ENCODE measurements around the gene EPB41L2. TPM values are rescaled to one million over a fixed set of nuclear protein-coding genes. Genes with fewer than 3 reads are reported as not detected.
A peak's percentile ranks its signal among the peaks of the same experiment; 100 is the strongest.

EPB41L2 gene
- total and polyA plus RNA-seq, 9 donors = 125 to 243 (median 190) TPM

GRCh38 chr6:130969791-130970491 is 93.1 kb downstream of the EPB41L2 start:
- H3K9me3 ChIP-seq (replicated peaks; ENCODE audit: control insufficient read depth, low read depth, low read length) = no peaks in the 10 kb centered on the region
- peak overlapping the region; percentile 92 for H3K27ac ChIP-seq (ENCODE audit: low read length)
- peak; percentile 98 for DNase-seq
- H3K36me3 ChIP-seq (ENCODE audit: control insufficient read depth, insufficient read depth, low read length) = no peaks in the 10 kb centered on the region
- 6% methylated on average over 7 of the region's 8 CpGs for whole genome bisulfite sequencing (ENCODE audit: insufficient coverage)
- peaks cover 16% of the 10 kb centered on the region for H3K4me1 ChIP-seq (ENCODE audit: control insufficient read depth, insufficient read depth, low read length)
- no peaks in the 10 kb centered on the region for H3K27me3 ChIP-seq (ENCODE audit: control insufficient read depth, insufficient read depth, low read length)
- peak overlapping the region; percentile 47 for H3K4me3 ChIP-seq (ENCODE audit: low read length)

DNA sequence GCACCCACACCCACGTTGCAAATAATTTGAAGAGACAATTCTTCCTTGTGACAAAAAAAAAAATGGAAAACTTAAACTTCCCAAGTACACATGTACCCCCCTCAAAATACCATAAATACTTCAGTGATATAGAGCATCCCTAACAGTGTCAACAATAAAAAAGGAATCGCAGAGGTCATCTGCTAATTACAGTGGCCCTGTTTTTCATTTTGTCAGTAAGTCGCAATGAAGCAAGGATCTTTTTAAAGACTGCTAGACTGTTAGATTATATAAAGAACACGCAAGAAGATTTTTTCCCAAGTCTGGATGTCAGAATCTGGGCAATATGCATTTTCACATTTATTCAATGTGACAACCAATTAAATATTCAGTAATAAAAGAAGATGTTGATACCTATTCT is 93.9 kb downstream of the EPB41L2 start:
- H3K27me3 ChIP-seq (ENCODE audit: control insufficient read depth, insufficient read depth, low read length) = no peaks in the 10 kb centered on the region
- DNase-seq = peak; percentile 31
- peak overlapping the region; percentile 92 for H3K27ac ChIP-seq (ENCODE audit: low read length)
- H3K4me1 ChIP-seq (ENCODE audit: control insufficient read depth, insufficient read depth, low read length) = peaks cover 16% of the 10 kb centered on the region
- H3K4me3 ChIP-seq (ENCODE audit: low read length) = peak overlapping the region; percentile 47
- no peaks in the 10 kb centered on the region for H3K36me3 ChIP-seq (ENCODE audit: control insufficient read depth, insufficient read depth, low read length)
- H3K9me3 ChIP-seq (replicated peaks; ENCODE audit: control insufficient read depth, low read depth, low read length) = no peaks in the 10 kb centered on the region
- WGBS (ENCODE audit: insufficient coverage) = no CpG with 5 or more reads among the region's 4 CpGs

GRCh38 chr6:130968476-130968875 is 94.6 kb downstream of the EPB41L2 start:
- WGBS (ENCODE audit: insufficient coverage) = no CpG with 5 or more reads among the region's 4 CpGs
- Histone ChIP-seq H3K4me3 (ENCODE audit: low read length) (peak overlapping the region; percentile 47), H3K27me3 (ENCODE audit: control insufficient read depth, insufficient read depth, low read length) (no peaks in the 10 kb centered on the region), H3K9me3 (replicated peaks; ENCODE audit: control insufficient read depth, low read depth, low read length) (no peaks in the 10 kb centered on the region), H3K4me1 (ENCODE audit: control insufficient read depth, insufficient read depth, low read length) (peaks cover 16% of the 10 kb centered on the region), H3K36me3 (ENCODE audit: control insufficient read depth, insufficient read depth, low read length) (no peaks in the 10 kb centered on the region), H3K27ac (ENCODE audit: low read length) (peak overlapping the region; percentile 92)
- DNase-seq = peak; percentile 70

DNA sequence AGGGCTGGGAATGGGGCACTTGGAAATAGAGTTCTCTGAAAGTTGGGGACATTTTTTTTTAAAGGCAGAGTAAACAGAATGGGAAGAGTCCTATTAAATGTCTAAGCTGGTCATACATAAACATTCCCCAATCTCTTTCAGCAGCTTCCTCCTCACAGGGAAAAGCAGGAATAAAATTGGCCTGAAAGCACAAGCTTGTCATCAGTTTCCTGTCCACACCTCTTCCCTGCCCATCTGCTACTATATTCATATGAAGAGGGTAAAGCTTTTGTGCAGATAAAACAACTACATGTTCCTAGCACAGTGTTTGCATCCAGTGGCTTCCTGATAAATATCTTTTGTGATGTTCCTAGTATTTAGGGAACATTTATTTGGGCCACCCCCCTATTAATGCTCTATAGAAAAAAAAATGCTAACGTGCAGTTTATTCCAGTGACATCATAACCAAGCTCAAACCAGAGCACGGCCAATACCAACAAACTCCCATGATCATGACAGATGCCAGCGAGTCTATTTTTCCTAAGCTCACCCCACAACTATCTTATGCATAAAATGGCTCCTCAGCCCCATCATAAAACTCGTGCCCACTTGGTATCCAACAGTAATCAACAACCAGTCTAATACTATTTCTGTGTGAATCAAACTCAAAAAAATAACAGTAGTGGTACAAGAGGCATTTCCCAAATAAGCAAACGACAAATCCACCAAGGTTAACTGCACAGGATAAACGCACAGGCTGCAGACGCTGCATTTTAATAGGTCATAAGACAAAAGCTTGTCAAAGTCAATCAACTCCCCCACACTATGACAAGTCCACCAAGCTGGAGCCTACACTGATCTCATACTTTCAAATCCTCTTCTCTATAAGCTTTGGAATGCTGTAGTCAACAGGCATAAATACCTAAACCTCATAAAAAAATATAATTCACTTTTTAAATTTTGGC is 95.3 kb downstream of the EPB41L2 start:
- peaks cover 16% of the 10 kb centered on the region for H3K4me1 ChIP-seq (ENCODE audit: control insufficient read depth, insufficient read depth, low read length)

DNA sequence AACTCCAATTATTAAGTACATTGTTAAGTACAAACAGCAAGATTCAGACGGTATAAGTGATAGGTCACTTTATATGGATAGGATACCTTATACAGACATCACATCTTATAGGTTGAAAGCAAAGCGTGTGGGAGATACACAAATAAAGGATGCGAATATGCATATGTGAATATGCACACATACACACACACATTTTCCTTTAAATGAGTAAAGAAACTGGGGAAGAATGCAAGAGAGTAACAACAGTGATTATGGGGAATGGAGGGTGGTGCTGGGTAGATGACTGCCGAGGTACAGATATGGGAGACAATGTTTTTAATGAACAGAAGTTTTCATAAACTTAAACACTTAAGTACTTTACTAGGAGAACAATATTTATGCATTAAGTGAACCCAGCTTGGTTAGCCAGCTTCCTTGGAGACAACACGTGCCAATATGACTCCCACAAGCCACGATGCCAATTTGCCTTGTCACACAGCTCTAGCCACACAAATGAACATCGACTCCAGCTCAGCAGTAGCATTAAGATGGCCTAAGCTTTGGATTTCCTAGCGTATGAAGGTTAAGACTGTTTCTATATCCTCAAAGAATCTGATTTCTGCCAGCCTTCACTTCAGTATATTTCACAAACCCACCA is 96.6 kb downstream of the EPB41L2 start:
- Histone ChIP-seq H3K36me3 (ENCODE audit: control insufficient read depth, insufficient read depth, low read length) (no peaks in the 10 kb centered on the region), H3K4me3 (ENCODE audit: low read length) (no peak overlapping the region), H3K27me3 (ENCODE audit: control insufficient read depth, insufficient read depth, low read length) (no peaks in the 10 kb centered on the region), H3K9me3 (replicated peaks; ENCODE audit: control insufficient read depth, low read depth, low read length) (no peaks in the 10 kb centered on the region), H3K27ac (ENCODE audit: low read length) (peak overlapping the region; percentile 92), H3K4me1 (ENCODE audit: control insufficient read depth, insufficient read depth, low read length) (peaks cover 16% of the 10 kb centered on the region)
- WGBS (ENCODE audit: insufficient coverage) = 62% methylated on average over 3 of the region's 8 CpGs
- DNase-seq = no peak

More for the DNA sequence above, 95.3 kb downstream of the EPB41L2 start:
- peak; percentile 76 for DNase-seq
- H3K9me3 ChIP-seq (replicated peaks; ENCODE audit: control insufficient read depth, low read depth, low read length) = no peaks in the 10 kb centered on the region
- WGBS (ENCODE audit: insufficient coverage) = 28% methylated on average over 4 of the region's 7 CpGs
- peak overlapping the region; percentile 47 for H3K4me3 ChIP-seq (ENCODE audit: low read length)
- H3K36me3 ChIP-seq (ENCODE audit: control insufficient read depth, insufficient read depth, low read length) = no peaks in the 10 kb centered on the region
- peak overlapping the region; percentile 92 for H3K27ac ChIP-seq (ENCODE audit: low read length)
- no peaks in the 10 kb centered on the region for H3K27me3 ChIP-seq (ENCODE audit: control insufficient read depth, insufficient read depth, low read length)

GRCh38 chr6:130965656-130966055 is 97.4 kb downstream of the EPB41L2 start:
- H3K36me3 ChIP-seq (ENCODE audit: control insufficient read depth, insufficient read depth, low read length) = no peaks in the 10 kb centered on the region
- no peaks in the 10 kb centered on the region for H3K9me3 ChIP-seq (replicated peaks; ENCODE audit: control insufficient read depth, low read depth, low read length)
- no peak overlapping the region for H3K27ac ChIP-seq (ENCODE audit: low read length)
- H3K27me3 ChIP-seq (ENCODE audit: control insufficient read depth, insufficient read depth, low read length) = no peaks in the 10 kb centered on the region
- peaks cover 12% of the 10 kb centered on the region for H3K4me1 ChIP-seq (ENCODE audit: control insufficient read depth, insufficient read depth, low read length)
- DNase-seq = no peak
- no peak overlapping the region for H3K4me3 ChIP-seq (ENCODE audit: low read length)

GRCh38 chr6:130964808-130965604 is 98.0 kb downstream of the EPB41L2 start:
- H3K27me3 ChIP-seq (ENCODE audit: control insufficient read depth, insufficient read depth, low read length) = no peaks in the 10 kb centered on the region
- no peaks in the 10 kb centered on the region for H3K9me3 ChIP-seq (replicated peaks; ENCODE audit: control insufficient read depth, low read depth, low read length)
- WGBS (ENCODE audit: insufficient coverage) = no CpG with 5 or more reads among the region's 5 CpGs
- H3K4me1 ChIP-seq (ENCODE audit: control insufficient read depth, insufficient read depth, low read length) = peaks cover 11% of the 10 kb centered on the region
- no peak overlapping the region for H3K4me3 ChIP-seq (ENCODE audit: low read length)
- no peaks in the 10 kb centered on the region for H3K36me3 ChIP-seq (ENCODE audit: control insufficient read depth, insufficient read depth, low read length)
- no peak for DNase-seq
- no peak overlapping the region for H3K27ac ChIP-seq (ENCODE audit: low read length)

DNA sequence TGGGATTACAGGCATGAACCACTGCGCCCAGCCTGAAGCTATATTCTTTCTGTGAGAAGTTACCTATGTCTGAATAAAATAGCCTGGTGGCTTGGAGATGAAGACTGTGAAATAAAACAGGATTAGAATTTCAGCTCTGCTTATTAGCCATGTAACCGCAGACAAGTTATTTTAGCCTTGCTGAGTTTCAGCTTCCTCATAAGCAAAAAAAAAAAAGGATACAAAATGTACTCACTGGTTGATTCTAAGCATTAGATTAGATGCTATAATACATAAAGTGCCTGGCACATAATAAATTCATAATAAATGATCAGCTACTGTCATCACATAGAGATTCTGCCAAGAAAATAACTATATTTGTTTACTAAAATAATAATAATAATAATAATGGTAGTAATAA is 98.8 kb downstream of the EPB41L2 start:
- no peak overlapping the region for H3K4me3 ChIP-seq (ENCODE audit: low read length)
- H3K9me3 ChIP-seq (replicated peaks; ENCODE audit: control insufficient read depth, low read depth, low read length) = no peaks in the 10 kb centered on the region
- peaks cover 11% of the 10 kb centered on the region for H3K4me1 ChIP-seq (ENCODE audit: control insufficient read depth, insufficient read depth, low read length)
- H3K27me3 ChIP-seq (ENCODE audit: control insufficient read depth, insufficient read depth, low read length) = no peaks in the 10 kb centered on the region
- no peak overlapping the region for H3K27ac ChIP-seq (ENCODE audit: low read length)
- 83% methylated on average over 1 of the region's 2 CpGs for WGBS (ENCODE audit: insufficient coverage)
- DNase-seq = no peak
- H3K36me3 ChIP-seq (ENCODE audit: control insufficient read depth, insufficient read depth, low read length) = no peaks in the 10 kb centered on the region

DNA sequence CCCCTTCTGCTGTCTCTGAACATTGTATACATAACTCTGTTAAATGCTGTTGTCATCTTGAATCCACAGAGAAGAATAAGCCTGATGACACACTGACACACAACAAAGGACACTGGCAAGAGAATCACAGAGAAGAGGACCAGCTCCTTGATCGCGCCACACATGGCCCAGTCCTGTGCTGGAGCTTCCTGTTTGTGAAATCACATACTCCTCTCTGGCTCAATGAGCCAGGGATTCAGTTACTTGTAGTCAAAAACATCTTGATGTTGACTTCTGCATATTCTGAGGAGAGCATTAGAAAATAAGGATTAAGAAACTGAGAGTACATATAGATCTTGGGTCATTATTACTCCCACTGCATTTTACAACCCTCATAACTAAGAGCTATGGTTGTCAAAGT is 100.1 kb downstream of the EPB41L2 start:
- Histone ChIP-seq H3K36me3 (ENCODE audit: control insufficient read depth, insufficient read depth, low read length) (no peaks in the 10 kb centered on the region), H3K9me3 (replicated peaks; ENCODE audit: control insufficient read depth, low read depth, low read length) (no peaks in the 10 kb centered on the region), H3K27ac (ENCODE audit: low read length) (no peak overlapping the region), H3K4me1 (ENCODE audit: control insufficient read depth, insufficient read depth, low read length) (peaks cover 9% of the 10 kb centered on the region), H3K4me3 (ENCODE audit: low read length) (no peak overlapping the region), H3K27me3 (ENCODE audit: control insufficient read depth, insufficient read depth, low read length) (no peaks in the 10 kb centered on the region)
- DNase-seq = no peak
- no CpG with 5 or more reads among the region's 2 CpGs for WGBS (ENCODE audit: insufficient coverage)

Measured in muscle of leg (tissue), 11 donors.